K562 (cell line): ENCODE measurements around the gene DPP8. TPM values are rescaled to one million over a fixed set of nuclear protein-coding genes. Genes with fewer than 3 reads are reported as not detected.

Source experiments
- AFF4 ChIP-seq: sonication (generic); formaldehyde crosslinking; IDR thresholded peaks from 2 replicates; pipeline ENCODE4 v1.8.0; 2023; ENCODE audit warnings: mild to moderate bottlenecking, missing genetic modification reagents
- C11orf30 ChIP-seq: fragments of 450-650 bp; IDR thresholded peaks from 2 replicates; pipeline ENCODE4 v1.6.1; 2016; ENCODE audit warnings: low read depth, mild to moderate bottlenecking
- CBFB ChIP-seq: sonication (generic); formaldehyde crosslinking; IDR thresholded peaks from 2 replicates; pipeline ENCODE4 v1.4.0; 2020; ENCODE audit warnings: mild to moderate bottlenecking, missing genetic modification reagents
- CBX8 ChIP-seq: fragments of 200-600 bp; sonication (generic); IDR thresholded peaks from 2 replicates; pipeline ENCODE4 v1.6.1; 2012; ENCODE audit warnings: borderline replicate concordance, mixed run types, low read depth, mild to moderate bottlenecking, moderate library complexity, mixed read lengths, low read length, control low read depth, inconsistent platforms; ENCODE audit not compliant: poor library complexity, severe bottlenecking; ENCODE audit errors: extremely low read depth
- CHD1 ChIP-seq: fragments of 200-600 bp; sonication (generic); IDR thresholded peaks from one replicate; pipeline ENCODE4 v1.6.1; 2012; ENCODE audit warnings: mild to moderate bottlenecking, moderate library complexity, low read length, inconsistent platforms
- CHD2 ChIP-seq: IDR thresholded peaks from 2 replicates; pipeline ENCODE4 v1.6.1; 2011; ENCODE audit warnings: low read depth, low read length
- DDX20 ChIP-seq: fragments of 450-650 bp; IDR thresholded peaks from 2 replicates; pipeline ENCODE4 v1.6.1; 2016; ENCODE audit warnings: missing genetic modification characterization, low read depth, mild to moderate bottlenecking, missing compliant biosample characterization, moderate library complexity
- DNMT1 ChIP-seq: fragments of 450-650 bp; IDR thresholded peaks from 2 replicates; pipeline ENCODE4 v1.6.1; 2016; ENCODE audit warnings: antibody characterized with exemption, mild to moderate bottlenecking
- FOXA1 ChIP-seq: fragments of 450-650 bp; IDR thresholded peaks from 2 replicates; pipeline ENCODE4 v1.6.1; 2016; ENCODE audit warnings: mild to moderate bottlenecking, borderline replicate concordance
- FOXJ2 ChIP-seq: fragments of 200-800 bp; sonication (Bioruptor generic); IDR thresholded peaks from 2 replicates; pipeline ENCODE4 v1.6.1; 2016; ENCODE audit warnings: missing genetic modification characterization, missing compliant biosample characterization
- MAFK ChIP-seq: IDR thresholded peaks from 2 replicates; pipeline ENCODE4 v1.6.1; 2011; ENCODE audit warnings: low read length, improper control_type of control experiment
- MTA3 ChIP-seq: fragments of 450-650 bp; formaldehyde crosslinking; IDR thresholded peaks from 2 replicates; pipeline ENCODE4 v1.6.1; 2017; ENCODE audit warnings: mild to moderate bottlenecking, borderline replicate concordance
- MXI1 ChIP-seq: IDR thresholded peaks from 2 replicates; pipeline ENCODE4 v1.6.1; 2011; ENCODE audit warnings: low read depth, mild to moderate bottlenecking, improper control_type of control experiment, low read length
- NCOA4 ChIP-seq: fragments of 450-650 bp; IDR thresholded peaks from 2 replicates; pipeline ENCODE4 v1.6.1; 2018; ENCODE audit warnings: mild to moderate bottlenecking; ENCODE audit not compliant: partially characterized antibody
- NR4A1 ChIP-seq, 2 experiments: fragments of 250-450 bp in 1 of 2; fragments of 450-650 bp in 1 of 2; sonication (Bioruptor Pico) in 1 of 2; IDR thresholded peaks; 2 replicates each; pipeline versions ENCODE4 v1.4.0 to v1.6.1; 2016 to 2020; ENCODE audit warnings: mild to moderate bottlenecking in 2 of 2, missing compliant biosample characterization in 1 of 2, missing genetic modification characterization in 1 of 2, moderate library complexity in 1 of 2
- POLR2A ChIP-seq: fragments of 450-650 bp; conservative IDR thresholded peaks from 2 replicates; pipeline ENCODE4 v1.6.1; 2016
- PURB ChIP-seq: sonication (generic); formaldehyde crosslinking; IDR thresholded peaks from 2 replicates; pipeline ENCODE4 v1.9.0; 2021; ENCODE audit warnings: low read depth, mild to moderate bottlenecking, missing genetic modification reagents
- RAD21 ChIP-seq, 2 experiments: fragments of 250-450 bp in 1 of 2; fragments of 450-650 bp in 1 of 2; sonication (Bioruptor Pico) in 1 of 2; formaldehyde crosslinking in 1 of 2; IDR thresholded peaks in 1 of 2; conservative IDR thresholded peaks in 1 of 2; 2 replicates each; pipeline versions ENCODE4 v1.4.0 to v1.8.0; 2020 to 2022; ENCODE audit warnings: mild to moderate bottlenecking in 2 of 2, moderate library complexity in 1 of 2
- SMARCC2 ChIP-seq: fragments of 450-650 bp; IDR thresholded peaks from 2 replicates; pipeline ENCODE4 v1.6.1; 2017; ENCODE audit warnings: antibody characterized with exemption, moderate library complexity, mild to moderate bottlenecking, low read depth
- YY1 ChIP-seq, 3 experiments: IDR thresholded peaks; 2 replicates each; pipeline ENCODE4 v1.6.1; 2011; ENCODE audit warnings: low read length in 2 of 3, mild to moderate bottlenecking in 2 of 3, moderate library complexity in 2 of 3, borderline replicate concordance in 1 of 3, control low read depth in 1 of 3, low read depth in 1 of 3; ENCODE audit not compliant: insufficient read depth in 3 of 3, insufficient replicate concordance in 2 of 3, control insufficient read depth in 1 of 3, insufficient read length in 1 of 3; ENCODE audit errors: extremely low read depth in 1 of 3
- ZC3H4 ChIP-seq: sonication (generic); formaldehyde crosslinking; IDR thresholded peaks from 2 replicates; pipeline ENCODE4 v1.9.0; 2021; ENCODE audit warnings: missing genetic modification reagents, borderline replicate concordance
- ZFP30 ChIP-seq: fragments of 250-450 bp; sonication (Bioruptor Pico); IDR thresholded peaks from 2 replicates; pipeline ENCODE4 v1.8.0; 2022; ENCODE audit warnings: moderate library complexity, mild to moderate bottlenecking, inconsistent platforms, borderline replicate concordance
- ZNF134 ChIP-seq: fragments of 250-450 bp; sonication (Bioruptor Pico); conservative IDR thresholded peaks from 2 replicates; pipeline ENCODE4 v1.4.0; 2020
- ZNF239 ChIP-seq: fragments of 250-450 bp; sonication (Bioruptor Pico); IDR thresholded peaks from 2 replicates; pipeline ENCODE4 v1.4.0; 2020; ENCODE audit warnings: mild to moderate bottlenecking
- ZNF316 ChIP-seq: fragments of 450-650 bp; IDR thresholded peaks from 2 replicates; pipeline ENCODE4 v1.6.1; 2016
- ZNF41 ChIP-seq: fragments of 250-450 bp; sonication (Bioruptor Pico); conservative IDR thresholded peaks from 2 replicates; pipeline ENCODE4 v1.4.0; 2020; ENCODE audit warnings: mild to moderate bottlenecking
- polyA plus RNA-seq, 8 experiments: library from polyadenylated mRNA; depleted of rRNA in 4 of 8; stranded (reverse) in 5 of 8; unstranded in 3 of 8; fragments of >200 nt; fragmentation: Nextera tagmentation in 2 of 8; fragmentation: Illumina TruSeq in 1 of 8; extraction: Ambion mirVana in 2 of 8; extraction: Trizol in 1 of 8; gene quantifications; 2 replicates each; pipeline versions ENCODE4 v1.2.1 to v1.2.3, GENCODE V29; 2011 to 2014; ENCODE audit warnings: inconsistent platforms in 1 of 8, missing spikeins in 1 of 8
- total RNA-seq, 7 experiments: library from RNA; depleted of rRNA in 6 of 7; stranded (reverse); fragments of >200 nt in 6 of 7; fragmentation: Illumina TruSeq in 2 of 7; extraction: Trizol in 2 of 7; gene quantifications; 2 replicates each; pipeline versions ENCODE4 v1.2.1 to v1.2.3, GENCODE V29; 2011 to 2021; ENCODE audit warnings: low replicate concordance in 1 of 7

Gene DPP8
- total and polyA plus RNA-seq, 9 of the 15 experiments (the other 6 are each of a cell fraction or from before 2014, with no cell fraction given): 5.5 to 36.7 (median 20.7) TPM

- TF ChIP-seq DDX20 (tag): no peak
- TF ChIP-seq NR4A1 (CRISPR knock-in tag; IDR thresholded peaks at IDR 0.05): no peak
- TF ChIP-seq NR4A1 (tag; IDR thresholded peaks at IDR 0.05): no peak
- TF ChIP-seq ZFP30 (CRISPR knock-in tag): no peak
- no peak for TF ChIP-seq PURB (CRISPR knock-in tag)
- no peak for TF ChIP-seq SMARCC2
- no peak for TF ChIP-seq MXI1
- peak; percentile 74 for TF ChIP-seq C11orf30
- no peak for TF ChIP-seq ZC3H4 (CRISPR knock-in tag)
- TF ChIP-seq MAFK: peak; percentile 29; the same call in 1 of the 2 replicates
- no peak for TF ChIP-seq FOXJ2 (tag)
- no peak for TF ChIP-seq DNMT1
- no peak for TF ChIP-seq YY1 (IDR thresholded peaks at IDR 0.05; ENCODE audit: borderline replicate concordance in 1 of 3, control insufficient read depth in 1 of 3, extremely low read depth in 1 of 3, insufficient read depth in 3 of 3, insufficient read length in 1 of 3, insufficient replicate concordance in 2 of 3, low read depth in 1 of 3, low read length in 2 of 3)
- no peak for TF ChIP-seq RAD21 (CRISPR knock-in tag; conservative IDR thresholded peaks at IDR 0.05 in 1 of 2, IDR thresholded peaks at IDR 0.05 in 1 of 2)
- TF ChIP-seq ZNF316: peak; percentile 69
- TF ChIP-seq MTA3: no peak
- no peak for TF ChIP-seq CBX8
- TF ChIP-seq POLR2A: no peak
- TF ChIP-seq CHD1: no peak
- no peak for TF ChIP-seq CBFB
- no peak for TF ChIP-seq FOXA1
- no peak for TF ChIP-seq NCOA4
- no peak for TF ChIP-seq CHD2
- no peak for TF ChIP-seq ZNF134 (CRISPR knock-in tag)
- no peak for TF ChIP-seq AFF4 (CRISPR knock-in tag)
- peak; percentile 72 for TF ChIP-seq ZNF239 (CRISPR knock-in tag)
- no peak for TF ChIP-seq ZNF41 (CRISPR knock-in tag)
Measured at GRCh38 chr15:65408324-65409035, 109.0 kb downstream of the DPP8 start (continued).
